Measurements from ENCODE around the gene CYP2U1.

DNA sequence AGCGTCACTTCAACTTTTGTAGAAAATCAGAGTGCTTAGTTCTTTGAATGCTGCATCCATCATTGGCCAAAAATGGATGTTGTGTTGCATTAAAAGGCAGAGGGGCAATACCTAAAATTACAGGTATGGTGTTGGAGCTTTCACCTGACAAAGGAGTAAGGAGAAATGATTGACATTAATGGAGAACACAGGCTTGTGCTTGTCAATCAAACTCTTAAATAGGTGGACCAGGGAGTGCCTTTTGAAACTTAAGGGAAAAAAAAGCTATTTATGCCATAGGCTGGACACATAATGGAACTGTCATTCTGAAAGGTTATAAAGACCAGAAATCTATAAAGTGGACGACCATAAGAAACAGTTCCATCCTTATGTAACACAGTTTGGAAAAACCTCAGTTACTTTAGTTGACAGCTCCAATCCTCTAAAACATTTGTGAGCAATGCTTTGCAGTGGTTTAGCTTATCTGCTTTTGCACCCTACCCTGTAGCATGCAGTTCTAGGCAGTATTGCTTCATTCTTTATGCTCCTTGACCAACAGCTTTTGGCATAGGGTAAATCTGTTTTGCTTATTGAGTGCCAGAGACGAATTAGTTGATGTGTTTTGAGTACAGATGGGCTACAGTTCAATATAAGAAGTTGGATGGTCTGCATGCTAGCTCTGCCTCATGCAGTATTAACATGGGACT, 60.7 kb downstream of the CYP2U1 start:
- TF ChIP-seq, protein P1, sequence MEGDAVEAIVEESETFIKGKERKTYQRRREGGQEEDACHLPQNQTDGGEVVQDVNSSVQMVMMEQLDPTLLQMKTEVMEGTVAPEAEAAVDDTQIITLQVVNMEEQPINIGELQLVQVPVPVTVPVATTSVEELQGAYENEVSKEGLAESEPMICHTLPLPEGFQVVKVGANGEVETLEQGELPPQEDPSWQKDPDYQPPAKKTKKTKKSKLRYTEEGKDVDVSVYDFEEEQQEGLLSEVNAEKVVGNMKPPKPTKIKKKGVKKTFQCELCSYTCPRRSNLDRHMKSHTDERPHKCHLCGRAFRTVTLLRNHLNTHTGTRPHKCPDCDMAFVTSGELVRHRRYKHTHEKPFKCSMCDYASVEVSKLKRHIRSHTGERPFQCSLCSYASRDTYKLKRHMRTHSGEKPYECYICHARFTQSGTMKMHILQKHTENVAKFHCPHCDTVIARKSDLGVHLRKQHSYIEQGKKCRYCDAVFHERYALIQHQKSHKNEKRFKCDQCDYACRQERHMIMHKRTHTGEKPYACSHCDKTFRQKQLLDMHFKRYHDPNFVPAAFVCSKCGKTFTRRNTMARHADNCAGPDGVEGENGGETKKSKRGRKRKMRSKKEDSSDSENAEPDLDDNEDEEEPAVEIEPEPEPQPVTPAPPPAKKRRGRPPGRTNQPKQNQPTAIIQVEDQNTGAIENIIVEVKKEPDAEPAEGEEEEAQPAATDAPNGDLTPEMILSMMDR (IDR thresholded peaks at IDR 0.05) = no peak
- no peak for TF ChIP-seq ZFX (IDR thresholded peaks at IDR 0.05; ENCODE audit: borderline replicate concordance)

Data from 22Rv1 (cell line).